ENCODE results near the gene CSTB. TPM values are rescaled to one million over a fixed set of nuclear protein-coding genes. Genes with fewer than 3 reads are reported as not detected.

The CSTB gene
- polyA plus RNA-seq, 1 experiment: 58.2 TPM

DNA sequence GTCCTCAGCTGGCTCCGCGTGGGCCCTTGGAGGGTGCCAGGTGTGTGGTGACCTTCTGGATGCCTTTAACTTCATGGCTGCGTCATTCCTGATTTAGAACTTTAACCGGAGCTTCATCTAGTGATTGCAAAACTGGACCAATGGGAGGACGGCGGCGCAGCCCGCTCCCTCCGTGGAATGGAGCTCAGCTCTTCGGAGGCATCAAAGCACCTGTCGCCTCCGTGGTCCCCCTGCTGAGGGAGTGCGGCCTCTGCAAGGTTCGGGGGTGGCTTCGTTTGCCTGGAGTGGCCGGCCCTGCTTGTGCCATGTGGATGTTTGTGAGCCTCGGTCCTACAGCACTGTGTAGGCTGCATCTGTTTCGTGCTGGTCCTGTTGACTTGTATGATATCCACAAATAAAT, 14.2 kb downstream of the CSTB start:
- no peaks in the 10 kb centered on the region for H3K27me3 ChIP-seq (ENCODE audit: control insufficient read depth, insufficient read depth, low read length)
- ChIA-PET POLR2A (no interaction called here), CTCF (no interaction called here)
- no peak overlapping the region for H3K4me3 ChIP-seq (ENCODE audit: low read depth, low read length)
- TF ChIP-seq, protein P1, sequence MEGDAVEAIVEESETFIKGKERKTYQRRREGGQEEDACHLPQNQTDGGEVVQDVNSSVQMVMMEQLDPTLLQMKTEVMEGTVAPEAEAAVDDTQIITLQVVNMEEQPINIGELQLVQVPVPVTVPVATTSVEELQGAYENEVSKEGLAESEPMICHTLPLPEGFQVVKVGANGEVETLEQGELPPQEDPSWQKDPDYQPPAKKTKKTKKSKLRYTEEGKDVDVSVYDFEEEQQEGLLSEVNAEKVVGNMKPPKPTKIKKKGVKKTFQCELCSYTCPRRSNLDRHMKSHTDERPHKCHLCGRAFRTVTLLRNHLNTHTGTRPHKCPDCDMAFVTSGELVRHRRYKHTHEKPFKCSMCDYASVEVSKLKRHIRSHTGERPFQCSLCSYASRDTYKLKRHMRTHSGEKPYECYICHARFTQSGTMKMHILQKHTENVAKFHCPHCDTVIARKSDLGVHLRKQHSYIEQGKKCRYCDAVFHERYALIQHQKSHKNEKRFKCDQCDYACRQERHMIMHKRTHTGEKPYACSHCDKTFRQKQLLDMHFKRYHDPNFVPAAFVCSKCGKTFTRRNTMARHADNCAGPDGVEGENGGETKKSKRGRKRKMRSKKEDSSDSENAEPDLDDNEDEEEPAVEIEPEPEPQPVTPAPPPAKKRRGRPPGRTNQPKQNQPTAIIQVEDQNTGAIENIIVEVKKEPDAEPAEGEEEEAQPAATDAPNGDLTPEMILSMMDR (IDR thresholded peaks at IDR 0.05; ENCODE audit: insufficient read depth, low read depth, low read length): no peak
- peaks cover 24% of the 10 kb centered on the region for H3K36me3 ChIP-seq (ENCODE audit: control insufficient read depth, insufficient read depth, low read length)
- DNase-seq (ENCODE audit: low read depth): no peak

- Histone ChIP-seq H3K36me3 (ENCODE audit: control insufficient read depth, insufficient read depth, low read length) (peaks cover 36% of the 10 kb centered on the region), H3K4me3 (ENCODE audit: low read depth, low read length) (no peak overlapping the region), H3K27me3 (ENCODE audit: control insufficient read depth, insufficient read depth, low read length) (no peaks in the 10 kb centered on the region)
- POLR2A ChIA-PET: no interaction called here
- CTCF ChIA-PET: no interaction called here
- DNase-seq (ENCODE audit: low read depth): no peak
- TF ChIP-seq, protein P1 (IDR thresholded peaks at IDR 0.05; ENCODE audit: insufficient read depth, low read depth, low read length): no peak
Measured at GRCh38 chr21:43760391-43760958, 15.6 kb downstream of the CSTB start.

GRCh38 chr21:43759651-43760050, 16.5 kb downstream of the CSTB start:
- DNase-seq (ENCODE audit: low read depth): no peak
- Histone ChIP-seq H3K27me3 (ENCODE audit: control insufficient read depth, insufficient read depth, low read length) (no peaks in the 10 kb centered on the region), H3K36me3 (ENCODE audit: control insufficient read depth, insufficient read depth, low read length) (peaks cover 40% of the 10 kb centered on the region), H3K4me3 (ENCODE audit: low read depth, low read length) (no peak overlapping the region)
- CTCF ChIA-PET: no interaction called here
- POLR2A ChIA-PET: no interaction called here
- TF ChIP-seq, protein P1 (IDR thresholded peaks at IDR 0.05; ENCODE audit: insufficient read depth, low read depth, low read length): no peak

- H3K36me3 ChIP-seq (ENCODE audit: control insufficient read depth, insufficient read depth, low read length): peaks cover 48% of the 10 kb centered on the region
- ChIA-PET CTCF (interaction anchor here (1.2 kb wide), 1 partner anchor 13 kb away, joined by 3 read pairs; no protein-coding TSS in a partner anchor), POLR2A (no interaction called here)
- TF ChIP-seq, protein P1 (IDR thresholded peaks at IDR 0.05; ENCODE audit: insufficient read depth, low read depth, low read length): no peak
- DNase-seq (ENCODE audit: low read depth): no peak
- no peak overlapping the region for H3K4me3 ChIP-seq (ENCODE audit: low read depth, low read length)
- no peaks in the 10 kb centered on the region for H3K27me3 ChIP-seq (ENCODE audit: control insufficient read depth, insufficient read depth, low read length)
Measured at GRCh38 chr21:43758811-43759210, 17.3 kb downstream of the CSTB start.

DNA sequence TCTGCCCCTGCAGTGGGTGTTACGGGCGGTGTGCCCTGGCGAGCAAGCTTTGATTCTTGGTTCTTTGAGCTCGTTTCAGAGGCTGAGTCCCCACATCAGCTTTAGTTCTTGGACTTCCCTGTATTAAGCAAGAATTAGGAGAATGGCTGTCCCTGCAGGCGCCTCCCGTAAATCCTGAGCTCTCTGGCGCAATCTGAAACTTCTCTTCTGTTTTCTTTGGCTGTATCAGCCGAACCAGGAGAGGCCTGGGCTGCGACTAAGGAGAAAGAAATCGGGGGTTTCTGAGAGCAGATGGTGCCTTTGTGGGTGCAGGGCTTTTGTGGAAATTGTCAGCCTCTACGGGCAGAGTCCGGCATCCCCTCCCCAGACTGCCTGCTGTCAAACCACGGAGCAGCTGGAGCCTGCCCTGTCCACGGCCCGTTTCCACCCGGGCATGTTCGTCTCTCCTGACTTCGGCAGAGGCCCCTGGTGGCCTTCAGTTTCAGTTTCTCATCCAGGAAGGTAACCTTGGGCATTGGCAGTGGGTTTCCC, 17.9 kb downstream of the CSTB start:
- Histone ChIP-seq H3K4me3 (ENCODE audit: low read depth, low read length) (no peak overlapping the region), H3K27me3 (ENCODE audit: control insufficient read depth, insufficient read depth, low read length) (no peaks in the 10 kb centered on the region), H3K36me3 (ENCODE audit: control insufficient read depth, insufficient read depth, low read length) (peaks cover 54% of the 10 kb centered on the region)
- ChIA-PET POLR2A (no interaction called here), CTCF (interaction anchor here (1.2 kb wide), 1 partner anchor 12 kb away, joined by 3 read pairs; no protein-coding TSS in a partner anchor)
- TF ChIP-seq, protein P1 (IDR thresholded peaks at IDR 0.05; ENCODE audit: insufficient read depth, low read depth, low read length): no peak
- no peak for DNase-seq (ENCODE audit: low read depth)
